ENCODE measurements around the gene PLCB4. TPM values are rescaled to one million over a fixed set of nuclear protein-coding genes. Genes with fewer than 3 reads are reported as not detected.

Gene PLCB4
- total RNA-seq, 2 donors from 2014 or later, result not detected

DNA sequence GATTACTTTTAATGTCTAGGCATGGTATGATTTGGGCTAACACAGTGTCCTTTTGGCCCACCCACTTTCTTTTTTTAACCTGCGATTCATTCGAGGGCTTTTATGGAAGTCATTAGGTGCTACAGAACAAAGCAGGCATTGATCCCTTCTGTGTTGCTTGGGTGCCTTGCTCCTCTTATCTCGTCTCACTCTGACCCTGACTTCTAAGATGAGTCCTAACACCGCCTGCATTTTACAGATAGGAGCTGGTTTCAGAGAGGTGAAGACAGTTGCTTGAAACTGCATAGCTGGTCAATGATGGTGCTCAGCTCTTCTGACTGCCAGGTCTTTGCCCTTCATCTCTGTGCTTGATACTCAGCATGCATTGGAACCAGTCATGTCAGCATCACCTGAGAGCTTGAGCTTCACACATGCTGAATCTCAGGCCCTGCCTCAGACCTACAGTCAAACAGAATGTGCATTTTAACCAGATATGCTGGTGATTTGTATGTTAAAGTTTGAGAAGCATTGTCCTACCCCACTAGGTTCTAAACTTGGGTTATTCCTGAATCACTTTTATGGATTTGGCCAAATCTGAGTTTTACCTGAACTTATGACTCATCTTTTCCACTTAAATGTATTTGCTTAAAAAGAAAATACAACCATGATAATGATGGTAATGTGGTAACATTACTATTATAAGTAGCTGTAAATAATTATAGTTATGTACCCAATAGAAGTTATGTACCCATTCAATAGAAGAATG is 142.3 kb downstream of the PLCB4 start:
- Mint-ChIP-seq H3K36me3 (ENCODE audit: insufficient read depth in 2 of 2) (no peaks in the 10 kb centered on the region), H3K27ac (no peak overlapping the region), H3K4me3 (no peak overlapping the region), H3K9me3 (peaks cover 1 to 3% of the 10 kb centered on the region in 2 donors), H3K4me1 (ENCODE audit: low read depth) (no peaks in the 10 kb centered on the region), H3K27me3 (ENCODE audit: low read depth) (no peaks in the 10 kb centered on the region)
- DNase-seq (no peak), ATAC-seq (replicated peaks in 1 of 2) (no peak)

DNA sequence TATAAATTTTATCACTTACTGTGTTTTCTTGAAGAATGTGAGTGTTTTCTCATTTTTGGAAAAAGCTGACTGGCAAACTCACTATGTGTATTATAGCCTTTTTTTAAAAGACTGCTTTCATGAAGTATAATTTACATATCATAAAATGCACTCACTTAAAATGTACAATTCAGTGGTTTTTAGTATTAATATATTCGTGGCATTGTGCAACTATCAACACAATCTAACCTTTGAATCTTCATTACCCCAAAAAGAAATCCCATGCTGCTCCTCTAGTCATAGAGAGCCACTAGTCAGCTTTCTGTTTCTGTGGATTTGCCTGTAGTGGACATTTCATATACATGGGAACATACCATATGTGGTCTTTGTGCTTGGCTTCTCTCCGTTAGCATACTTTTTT is 143.8 kb downstream of the PLCB4 start:
- no peak overlapping the region for H3K27ac Mint-ChIP-seq
- no peak for DNase-seq
- peaks cover 1 to 3% of the 10 kb centered on the region in 2 donors for H3K9me3 Mint-ChIP-seq
- H3K4me3 Mint-ChIP-seq, result no peak overlapping the region
- H3K27me3 Mint-ChIP-seq (ENCODE audit: low read depth), result no peaks in the 10 kb centered on the region
- no peaks in the 10 kb centered on the region for H3K36me3 Mint-ChIP-seq (ENCODE audit: insufficient read depth in 2 of 2)
- ATAC-seq (replicated peaks in 1 of 2), result no peak
- H3K4me1 Mint-ChIP-seq (ENCODE audit: low read depth), result no peaks in the 10 kb centered on the region

DNA sequence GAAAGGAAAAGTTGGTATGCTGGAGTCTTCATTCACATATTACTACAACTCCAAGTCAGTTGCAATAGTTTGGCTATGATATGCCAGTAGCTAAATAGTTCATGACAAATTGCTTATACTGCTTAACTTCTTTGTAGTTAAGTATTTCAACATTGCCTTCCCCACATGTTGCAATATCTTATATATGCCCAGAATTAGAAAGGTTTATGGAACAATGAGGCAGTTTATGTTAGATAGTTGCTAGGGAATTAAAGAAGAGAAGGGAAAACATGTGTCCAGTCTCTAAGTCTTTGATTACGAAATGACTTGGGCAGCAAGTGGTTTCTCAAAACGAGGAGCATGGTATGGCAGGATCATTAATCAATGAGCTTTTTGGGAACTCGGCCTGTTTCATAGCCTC is 145.8 kb downstream of the PLCB4 start:
- ATAC-seq (replicated peaks in 1 of 2) (no peak), DNase-seq (no peak)
- Mint-ChIP-seq H3K9me3 (peaks cover 0 to 3% of the 10 kb centered on the region in 2 donors), H3K27me3 (ENCODE audit: low read depth) (no peaks in the 10 kb centered on the region), H3K4me3 (no peak overlapping the region), H3K27ac (no peak overlapping the region), H3K36me3 (ENCODE audit: insufficient read depth in 2 of 2) (no peaks in the 10 kb centered on the region), H3K4me1 (ENCODE audit: low read depth) (no peaks in the 10 kb centered on the region)

DNA sequence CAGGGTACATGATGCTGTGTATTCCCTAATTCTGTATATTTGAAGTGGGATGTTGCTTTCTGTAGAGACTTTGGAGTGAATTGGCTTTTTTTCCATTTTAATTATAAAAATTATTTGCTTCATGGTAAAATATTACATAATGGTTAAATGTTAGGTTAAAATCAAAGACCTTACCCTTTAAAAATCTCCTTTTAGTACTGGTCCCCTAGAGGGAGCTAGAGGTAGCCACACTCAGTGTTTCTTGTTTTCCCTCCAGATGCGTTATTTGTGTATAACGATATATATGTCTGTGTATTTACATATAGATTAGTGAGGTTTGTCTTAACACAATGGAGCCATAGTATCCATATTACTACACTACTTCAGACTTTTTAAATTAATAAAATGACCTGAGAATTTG is 146.7 kb downstream of the PLCB4 start:
- H3K27me3 Mint-ChIP-seq (ENCODE audit: low read depth), result no peaks in the 10 kb centered on the region
- no peak overlapping the region for H3K4me3 Mint-ChIP-seq
- no peaks in the 10 kb centered on the region for H3K36me3 Mint-ChIP-seq (ENCODE audit: insufficient read depth in 2 of 2)
- no peak overlapping the region for H3K27ac Mint-ChIP-seq
- no peaks in the 10 kb centered on the region for H3K4me1 Mint-ChIP-seq (ENCODE audit: low read depth)
- no peaks in the 10 kb centered on the region for H3K9me3 Mint-ChIP-seq
- ATAC-seq (replicated peaks in 1 of 2) (no peak), DNase-seq (no peak)

DNA sequence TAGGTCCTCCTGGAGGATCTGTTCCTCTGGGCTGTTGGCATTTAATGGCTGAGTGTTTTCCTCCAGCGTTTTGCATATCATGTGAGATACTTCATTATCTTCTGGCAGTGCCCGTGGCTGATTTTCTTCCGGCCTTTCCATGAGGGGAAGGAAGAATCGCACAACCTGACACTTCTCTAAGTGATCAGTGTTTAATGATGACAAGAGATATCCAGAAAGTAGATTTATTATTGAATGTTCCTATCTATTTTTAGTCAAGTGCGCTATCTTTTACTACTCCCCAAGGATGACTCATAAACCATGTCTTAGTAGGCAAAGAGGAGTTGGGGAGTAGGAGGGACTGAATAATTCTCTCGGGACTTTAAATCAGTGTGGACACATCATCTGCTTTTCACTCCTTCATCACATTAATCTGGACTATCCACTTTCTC is 149.7 kb downstream of the PLCB4 start:
- Mint-ChIP-seq H3K27me3 (ENCODE audit: low read depth) (no peaks in the 10 kb centered on the region), H3K4me1 (ENCODE audit: low read depth) (no peaks in the 10 kb centered on the region), H3K27ac (no peak overlapping the region), H3K9me3 (peaks cover 0 to 2% of the 10 kb centered on the region in 2 donors), H3K36me3 (ENCODE audit: insufficient read depth in 2 of 2) (no peaks in the 10 kb centered on the region), H3K4me3 (no peak overlapping the region)
- ATAC-seq (replicated peaks in 1 of 2) (no peak), DNase-seq (no peak)

DNA sequence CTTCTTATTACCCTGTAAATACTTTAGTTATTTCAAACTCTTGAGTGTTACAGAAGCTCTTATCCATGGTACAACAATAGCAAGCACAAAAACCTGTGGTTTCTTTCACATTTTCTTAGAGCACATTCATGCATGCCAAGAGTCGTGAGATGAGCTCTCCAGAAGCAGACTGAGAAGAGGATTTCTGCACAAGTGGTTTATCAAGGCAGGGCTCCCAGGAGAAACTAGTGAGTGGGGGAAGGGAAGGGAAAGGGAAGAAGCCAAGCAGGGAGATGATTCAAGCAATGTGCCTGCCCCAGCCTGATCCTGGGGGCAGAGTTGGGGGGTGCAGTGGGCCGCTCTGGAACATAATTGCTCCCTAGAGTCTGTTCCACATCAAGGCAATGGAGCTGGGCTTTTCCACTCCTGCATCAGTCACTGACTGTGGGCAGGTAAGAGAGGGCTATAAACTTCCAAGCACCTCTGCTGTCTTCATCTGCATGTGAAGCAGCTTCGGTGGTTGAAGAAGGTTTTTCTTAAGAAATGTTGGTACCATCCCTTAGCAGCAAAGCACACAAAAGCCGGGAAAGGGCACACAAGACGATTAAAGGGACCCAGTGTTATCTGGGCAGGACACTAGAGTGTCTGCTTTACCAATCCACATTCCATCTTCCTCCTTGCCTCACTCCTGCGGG is 152.1 kb downstream of the PLCB4 start:
- no peak overlapping the region for H3K27ac Mint-ChIP-seq
- H3K36me3 Mint-ChIP-seq (ENCODE audit: insufficient read depth in 2 of 2), result peaks cover 0 to 3% of the 10 kb centered on the region in 2 donors
- peaks cover 0 to 6% of the 10 kb centered on the region in 2 donors for H3K9me3 Mint-ChIP-seq
- DNase-seq (no peak), ATAC-seq (replicated peaks in 1 of 2) (no peak)
- H3K27me3 Mint-ChIP-seq (ENCODE audit: low read depth), result no peaks in the 10 kb centered on the region
- no peak overlapping the region for H3K4me3 Mint-ChIP-seq
- no peaks in the 10 kb centered on the region for H3K4me1 Mint-ChIP-seq (ENCODE audit: low read depth)

DNA sequence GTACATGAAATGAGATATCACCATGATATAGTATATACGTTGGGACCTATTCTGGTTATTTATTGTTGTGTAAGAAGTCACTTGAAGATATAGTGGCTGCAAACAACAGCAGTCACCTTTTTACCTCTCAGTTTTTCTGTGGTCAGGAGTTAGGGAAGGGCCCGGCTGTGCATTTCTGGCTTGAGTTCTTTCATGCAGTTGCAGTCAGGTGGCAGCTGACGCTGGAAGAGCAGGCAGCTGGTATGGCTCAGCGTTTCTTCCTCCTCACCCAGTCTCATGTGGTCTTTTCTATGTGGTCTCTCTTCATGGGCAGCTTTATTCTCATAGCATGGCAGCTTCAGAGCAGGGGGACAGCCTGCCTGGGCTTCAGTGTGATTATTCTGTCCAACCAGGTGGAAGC is 154.4 kb downstream of the PLCB4 start:
- Mint-ChIP-seq H3K4me1 (ENCODE audit: low read depth) (no peaks in the 10 kb centered on the region), H3K4me3 (no peak overlapping the region), H3K27ac (no peak overlapping the region), H3K36me3 (ENCODE audit: insufficient read depth in 2 of 2) (peaks cover 0 to 3% of the 10 kb centered on the region in 2 donors), H3K9me3 (peaks cover 0 to 6% of the 10 kb centered on the region in 2 donors), H3K27me3 (ENCODE audit: low read depth) (no peaks in the 10 kb centered on the region)
- no peak for ATAC-seq (replicated peaks in 1 of 2)
- no peak for DNase-seq

DNA sequence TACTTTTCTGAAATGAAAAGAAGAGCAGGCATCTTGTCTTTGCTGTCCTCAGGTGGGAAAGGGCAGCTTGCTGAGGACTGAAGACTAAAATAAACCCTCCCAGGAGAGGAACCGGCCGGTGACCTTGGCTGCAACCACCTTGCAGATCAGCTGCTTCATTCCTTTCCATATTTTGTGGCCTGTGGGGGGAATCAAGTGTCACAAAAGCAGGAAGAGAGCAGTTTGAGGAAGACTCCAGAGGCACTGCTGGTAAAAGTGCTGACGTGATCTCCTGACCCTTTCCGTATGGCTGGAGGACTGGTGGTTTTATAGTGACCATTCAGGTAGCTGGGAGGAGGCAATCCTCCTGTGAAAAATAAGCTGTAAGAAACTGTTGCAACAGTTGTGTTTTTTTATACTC is 157.0 kb downstream of the PLCB4 start:
- Mint-ChIP-seq H3K4me3 (no peak overlapping the region), H3K36me3 (ENCODE audit: insufficient read depth in 2 of 2) (peaks cover 0 to 3% of the 10 kb centered on the region in 2 donors), H3K27me3 (ENCODE audit: low read depth) (no peaks in the 10 kb centered on the region), H3K4me1 (ENCODE audit: low read depth) (no peaks in the 10 kb centered on the region), H3K9me3 (peaks cover 0 to 4% of the 10 kb centered on the region in 2 donors), H3K27ac (no peak overlapping the region)
- ATAC-seq (replicated peaks in 1 of 2) (no peak), DNase-seq (no peak)

DNA sequence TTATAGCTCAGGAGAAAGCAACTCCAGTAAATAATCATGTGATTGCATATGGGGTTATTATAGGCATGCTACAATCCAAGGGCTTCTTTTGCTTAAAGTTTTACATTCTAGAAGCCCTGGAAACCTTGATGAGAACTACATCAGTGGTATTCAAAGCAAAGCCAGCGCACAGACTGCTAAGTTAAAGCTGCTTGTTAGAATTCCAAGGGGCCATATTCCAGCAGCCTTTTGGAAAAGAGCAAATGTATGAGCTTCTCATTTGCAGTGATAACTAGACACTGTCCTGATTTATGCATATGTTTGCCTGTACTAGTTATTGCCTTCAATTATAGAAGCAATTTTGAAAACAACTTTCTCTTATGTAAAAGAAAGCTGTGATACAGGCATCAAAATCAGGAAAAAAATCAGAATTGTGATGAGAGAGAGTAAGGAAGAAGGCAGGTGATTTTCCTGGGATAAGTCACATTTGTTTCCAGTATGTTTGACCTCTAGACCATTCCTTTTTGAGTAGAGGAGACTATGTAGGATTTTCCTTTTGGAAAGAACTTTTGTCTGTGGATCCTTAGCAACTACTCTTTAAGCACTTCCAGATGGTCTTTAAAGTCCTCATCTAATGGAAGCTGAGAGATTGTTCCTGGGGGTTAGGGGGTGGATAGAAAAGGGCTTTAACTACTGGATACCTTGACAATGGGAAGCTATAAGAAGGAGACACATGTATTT is 159.2 kb downstream of the PLCB4 start:
- H3K27ac Mint-ChIP-seq, result no peak overlapping the region
- H3K36me3 Mint-ChIP-seq (ENCODE audit: insufficient read depth in 2 of 2), result peaks cover 0 to 3% of the 10 kb centered on the region in 2 donors
- ATAC-seq (replicated peaks in 1 of 2), result no peak
- H3K4me3 Mint-ChIP-seq, result no peak overlapping the region
- no peaks in the 10 kb centered on the region for H3K27me3 Mint-ChIP-seq (ENCODE audit: low read depth)
- H3K9me3 Mint-ChIP-seq, result peaks cover 0 to 4% of the 10 kb centered on the region in 2 donors
- no peaks in the 10 kb centered on the region for H3K4me1 Mint-ChIP-seq (ENCODE audit: low read depth)
- no peak for DNase-seq

DNA sequence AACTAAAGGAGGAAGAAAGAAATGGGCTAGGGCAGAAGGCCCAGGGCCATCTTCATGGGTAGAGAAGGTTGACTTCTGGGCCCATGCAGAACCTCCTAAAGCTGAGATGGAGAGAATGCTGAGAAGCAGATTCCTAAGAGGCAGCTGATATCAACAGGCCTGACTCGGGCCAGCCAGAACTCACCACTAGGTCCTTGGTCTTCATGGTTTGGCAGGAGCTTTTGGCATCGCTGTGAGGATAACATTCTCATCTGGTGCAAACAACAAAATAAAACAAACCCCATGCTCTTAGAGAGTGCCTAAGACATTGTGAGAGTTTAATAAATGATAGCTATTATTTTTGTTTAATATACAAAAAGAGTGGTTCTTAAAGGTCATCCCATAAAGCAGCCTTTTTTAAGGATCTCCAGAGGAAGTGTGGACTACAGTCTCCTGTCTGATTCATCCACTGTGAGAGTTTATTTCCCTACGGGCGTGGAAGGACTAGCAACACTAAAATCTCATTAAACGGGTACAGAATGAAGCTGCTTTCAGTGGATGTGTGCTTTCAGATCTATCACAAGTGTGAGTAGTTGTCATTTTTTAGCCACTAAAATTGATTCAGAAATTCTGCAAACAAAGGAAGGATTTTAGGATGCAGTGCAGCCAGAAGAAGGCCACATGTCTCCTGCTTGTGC is 160.0 kb downstream of the PLCB4 start:
- H3K27me3 Mint-ChIP-seq (ENCODE audit: low read depth), result no peaks in the 10 kb centered on the region
- H3K4me3 Mint-ChIP-seq, result no peak overlapping the region
- peaks cover 0 to 4% of the 10 kb centered on the region in 2 donors for H3K9me3 Mint-ChIP-seq
- no peak for ATAC-seq (replicated peaks in 1 of 2)
- DNase-seq, result no peak
- peaks cover 0 to 3% of the 10 kb centered on the region in 2 donors for H3K36me3 Mint-ChIP-seq (ENCODE audit: insufficient read depth in 2 of 2)
- H3K4me1 Mint-ChIP-seq (ENCODE audit: low read depth), result no peaks in the 10 kb centered on the region
- H3K27ac Mint-ChIP-seq, result no peak overlapping the region

DNA sequence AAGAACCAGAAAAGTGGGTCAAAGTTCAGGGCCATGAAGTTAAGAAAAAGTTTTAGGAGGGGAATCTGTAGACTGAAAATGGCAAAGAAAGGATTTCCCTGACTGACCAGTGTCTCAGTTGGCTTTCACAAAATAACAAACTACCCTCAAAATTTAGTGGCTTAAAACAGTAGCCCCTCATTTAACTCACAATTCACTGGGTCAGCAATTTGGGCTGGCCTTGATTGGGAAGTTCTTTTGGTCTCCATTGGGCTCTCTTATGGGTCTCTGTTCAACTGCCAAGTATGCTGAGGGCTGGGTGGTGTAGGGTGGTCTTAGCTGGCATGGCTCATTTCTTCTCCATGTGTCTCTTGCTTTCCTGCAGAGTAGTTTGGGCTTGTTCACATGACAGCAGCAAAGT is 161.5 kb downstream of the PLCB4 start:
- H3K36me3 Mint-ChIP-seq (ENCODE audit: insufficient read depth in 2 of 2), result no peaks in the 10 kb centered on the region
- no peaks in the 10 kb centered on the region for H3K9me3 Mint-ChIP-seq
- H3K27ac Mint-ChIP-seq, result no peak overlapping the region
- ATAC-seq (replicated peaks in 1 of 2) (no peak), DNase-seq (no peak)
- H3K4me1 Mint-ChIP-seq (ENCODE audit: low read depth), result no peaks in the 10 kb centered on the region
- no peak overlapping the region for H3K4me3 Mint-ChIP-seq
- no peaks in the 10 kb centered on the region for H3K27me3 Mint-ChIP-seq (ENCODE audit: low read depth)

DNA sequence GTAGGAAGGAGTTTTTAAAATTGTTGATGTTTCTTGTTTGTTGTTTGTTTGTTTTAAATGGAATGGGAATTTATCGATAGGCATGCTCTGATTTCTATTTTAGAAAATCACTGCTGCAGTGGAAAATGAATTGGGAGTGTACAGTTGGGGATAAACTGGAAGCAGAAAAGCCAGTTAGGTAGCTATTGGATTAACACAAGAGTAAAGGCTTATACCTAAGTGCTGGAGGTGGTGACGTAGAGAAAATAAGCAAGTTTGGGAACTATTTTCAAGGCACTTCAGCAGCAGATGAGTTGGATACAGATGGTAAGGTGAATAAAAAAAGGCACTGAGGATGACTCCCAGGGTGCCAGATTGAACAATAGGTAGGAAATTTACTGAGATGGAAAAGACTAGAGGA is 164.9 kb downstream of the PLCB4 start:
- no peaks in the 10 kb centered on the region for H3K4me1 Mint-ChIP-seq (ENCODE audit: low read depth)
- H3K27ac Mint-ChIP-seq, result no peak overlapping the region
- ATAC-seq (replicated peaks in 1 of 2) (no peak), DNase-seq (no peak)
- no peaks in the 10 kb centered on the region for H3K27me3 Mint-ChIP-seq (ENCODE audit: low read depth)
- no peak overlapping the region for H3K4me3 Mint-ChIP-seq
- no peaks in the 10 kb centered on the region for H3K9me3 Mint-ChIP-seq
- H3K36me3 Mint-ChIP-seq (ENCODE audit: insufficient read depth in 2 of 2), result no peaks in the 10 kb centered on the region

DNA sequence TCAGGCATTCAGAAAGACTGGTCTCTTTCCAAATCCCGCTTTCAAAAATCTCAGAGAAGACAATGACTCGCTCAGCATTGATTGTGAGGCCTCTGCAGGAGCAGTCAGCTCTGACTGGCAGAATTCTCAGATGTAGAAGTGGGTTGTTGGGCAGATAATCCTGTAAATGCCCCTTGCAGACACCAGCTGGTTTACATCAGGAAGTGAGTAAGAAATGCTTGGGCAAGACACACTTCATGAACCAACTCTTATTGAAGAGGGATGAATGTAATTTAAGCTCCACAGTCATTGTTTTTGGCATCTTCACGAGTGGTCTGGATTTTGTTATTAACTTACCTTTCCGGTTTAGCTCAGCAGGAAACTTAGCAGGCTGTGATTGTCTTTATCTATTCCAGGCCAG is 166.6 kb downstream of the PLCB4 start:
- Mint-ChIP-seq H3K9me3 (no peaks in the 10 kb centered on the region), H3K27ac (no peak overlapping the region), H3K27me3 (ENCODE audit: low read depth) (no peaks in the 10 kb centered on the region), H3K4me1 (ENCODE audit: low read depth) (no peaks in the 10 kb centered on the region), H3K4me3 (no peak overlapping the region), H3K36me3 (ENCODE audit: insufficient read depth in 2 of 2) (no peaks in the 10 kb centered on the region)
- ATAC-seq (replicated peaks in 1 of 2) (no peak), DNase-seq (no peak)

All from activated T-cell treated with anti-CD3 and anti-CD28 coated beads, Interleukin-2, amount 50 U/mL, for 72 hours (primary cell).